Esophagus (tissue), 2 donors: ENCODE results near the gene PJVK. TPM values are rescaled to one million over a fixed set of nuclear protein-coding genes. Genes with fewer than 3 reads are reported as not detected.
"Not testable (repeated sequence)": the region's sequence is repeated elsewhere in the genome, so short reads cannot be mapped to it uniquely, and the experiment has no call there.

Source experiments
- H3K27ac ChIP-seq, 2 donors: one replicate each; pipeline ENCODE4 v1.5.1; 2013; ENCODE audit warnings: low read depth in 2 of 2, mild to moderate bottlenecking in 2 of 2, inconsistent platforms in 1 of 2, low read length in 1 of 2, moderate library complexity in 1 of 2
- H3K27me3 ChIP-seq, 2 donors: one replicate each; pipeline ENCODE4 v1.6.1; 2013; ENCODE audit warnings: low read length in 2 of 2, control low read depth in 1 of 2, mild to moderate bottlenecking in 1 of 2; ENCODE audit not compliant: insufficient read depth in 2 of 2, control insufficient read depth in 1 of 2
- H3K36me3 ChIP-seq, 2 donors: one replicate each; pipeline ENCODE4 v1.6.1; 2013; ENCODE audit warnings: low read length in 1 of 2; ENCODE audit not compliant: control insufficient read depth in 2 of 2, insufficient read depth in 2 of 2
- H3K4me1 ChIP-seq, 2 donors: one replicate each; pipeline ENCODE4 v1.6.1; 2013; ENCODE audit warnings: low read length in 1 of 2; ENCODE audit not compliant: control insufficient read depth in 2 of 2, insufficient read depth in 2 of 2
- H3K4me3 ChIP-seq, 2 donors: one replicate each; pipeline ENCODE4 v1.5.1; 2013; ENCODE audit warnings: low read length in 2 of 2, mild to moderate bottlenecking in 2 of 2, low read depth in 1 of 2, moderate library complexity in 1 of 2
- H3K9me3 ChIP-seq, 2 donors: one replicate each; pipeline ENCODE4 v1.6.1; 2013; ENCODE audit warnings: mild to moderate bottlenecking in 2 of 2, low read depth in 1 of 2, low read length in 1 of 2, moderate library complexity in 1 of 2; ENCODE audit not compliant: control insufficient read depth in 2 of 2, insufficient read depth in 1 of 2
- WGBS, 2 donors: extraction: QIAGEN DNeasy Blood & Tissue Kit; methylation state at CpG; one replicate each; pipeline ENCODE4 v1.1.7; 2013; 5-methylcytosine and 5-hydroxymethylcytosine counted together
- polyA plus RNA-seq, 2 donors: library from polyadenylated mRNA; stranded (reverse); fragments of 200-250 nt; gene quantifications; one replicate each; pipeline ENCODE4 v1.2.3, GENCODE V29; 2013
- donor health status: healthy with polysubstance abuse.
- donor health status: Bipolar disorder and iron deficiency.

Gene PJVK, protein sequence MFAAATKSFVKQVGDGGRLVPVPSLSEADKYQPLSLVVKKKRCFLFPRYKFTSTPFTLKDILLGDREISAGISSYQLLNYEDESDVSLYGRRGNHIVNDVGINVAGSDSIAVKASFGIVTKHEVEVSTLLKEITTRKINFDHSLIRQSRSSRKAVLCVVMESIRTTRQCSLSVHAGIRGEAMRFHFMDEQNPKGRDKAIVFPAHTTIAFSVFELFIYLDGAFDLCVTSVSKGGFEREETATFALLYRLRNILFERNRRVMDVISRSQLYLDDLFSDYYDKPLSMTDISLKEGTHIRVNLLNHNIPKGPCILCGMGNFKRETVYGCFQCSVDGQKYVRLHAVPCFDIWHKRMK
- polyA plus RNA-seq = 1 to 10 TPM; 1.3 to 5.2 TPM

DNA sequence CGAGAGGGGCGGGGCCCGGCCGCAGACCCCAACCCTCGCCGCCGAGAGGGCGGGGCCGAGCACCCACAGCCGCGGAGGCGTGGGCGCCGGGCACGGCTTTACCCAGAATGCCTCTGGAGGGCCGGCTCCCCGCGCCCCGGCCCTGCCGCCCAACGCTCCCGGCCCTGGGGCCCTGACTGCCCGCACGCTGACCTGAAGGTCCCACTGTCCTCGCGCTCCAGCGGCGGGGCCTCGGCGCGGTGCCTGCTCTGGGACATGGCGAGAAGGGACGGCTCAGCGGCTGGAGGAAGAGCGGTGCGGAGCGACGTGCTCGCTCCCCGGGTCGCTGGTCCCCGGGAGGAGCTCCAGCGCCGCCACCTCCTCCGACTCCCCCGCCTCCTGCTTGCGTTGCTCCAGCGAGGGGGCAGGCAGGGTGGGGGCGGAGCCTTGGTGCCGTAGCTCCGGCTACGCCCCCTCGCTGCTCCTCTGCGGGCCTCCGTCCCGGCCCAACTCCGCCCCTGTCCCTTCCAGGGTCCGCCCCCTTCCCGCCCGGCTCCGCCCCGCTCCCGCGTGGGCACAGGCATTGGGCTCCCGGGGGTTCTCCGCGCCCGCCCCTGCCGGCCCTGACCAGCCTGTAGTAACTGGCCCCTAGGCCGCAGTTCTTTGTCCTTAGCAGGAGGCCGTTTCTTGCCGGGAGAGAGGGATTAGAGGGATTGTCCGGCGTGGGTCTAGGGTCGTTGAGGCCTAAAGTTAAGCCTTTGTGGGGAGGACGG is at the start of gene PJVK, which contains the start of gene PRKRA:
TSS of gene PJVK (plus strand) at position 605 of the 752 bp plus-strand sequence. CDS start 2,032 bp downstream, outside the sequence.
TSS of gene PRKRA (minus strand) at position 402 of the 752 bp plus-strand sequence. CDS start at position 257, 145 bp downstream.
- 0 to 1% methylated on average over 58 to 76 of the region's 76 CpGs for WGBS, 2 donors
- Histone ChIP-seq H3K36me3 (peaks cover 0 to 2% of the 10 kb centered on the region in 2 donors), H3K27ac (peak within 1 kb of the TSS; percentile 99 to 100), H3K4me1 (peaks cover 0 to 2% of the 10 kb centered on the region in 2 donors), H3K9me3 (no peaks in the 10 kb centered on the region), H3K27me3 (no peaks in the 10 kb centered on the region), H3K4me3 (peak within 1 kb of the TSS; percentile 83 to 99)

DNA sequence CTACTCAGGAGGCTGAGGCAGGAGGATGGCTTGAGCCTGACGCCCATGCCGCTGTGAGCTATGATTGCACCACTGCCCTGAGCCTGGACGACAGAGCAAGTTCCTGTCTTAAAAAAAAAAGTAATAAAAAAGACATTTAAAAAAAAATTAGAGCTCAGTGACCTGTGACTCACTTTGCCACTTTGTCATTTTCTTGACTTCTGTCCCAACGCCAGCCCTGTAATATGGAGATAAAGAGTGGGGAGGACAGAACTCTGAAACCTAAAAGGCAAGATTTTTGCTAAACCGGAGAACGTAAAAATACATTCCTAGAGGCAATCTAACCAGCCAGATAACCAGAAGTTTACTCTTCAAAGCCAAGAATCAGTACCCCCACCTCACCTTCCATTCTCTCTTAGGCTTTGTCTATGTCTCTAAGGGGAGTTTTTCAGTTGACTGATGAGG is 49.2 kb upstream of the PJVK start:
- no peak overlapping the region for H3K27ac ChIP-seq
- 71 to 75% methylated on average over 6 of the region's 6 CpGs for WGBS, 2 donors

GRCh38 chr2:178403671-178404306 is 47.4 kb upstream of the PJVK start:
- no peak overlapping the region for H3K4me3 ChIP-seq
- no peaks in the 10 kb centered on the region for H3K4me1 ChIP-seq
- no peak overlapping the region for H3K27ac ChIP-seq
- H3K9me3 ChIP-seq = no peaks in the 10 kb centered on the region
- 58 to 65% methylated on average over 3 of the region's 3 CpGs for WGBS, 2 donors
- H3K36me3 ChIP-seq = no peaks in the 10 kb centered on the region
- H3K27me3 ChIP-seq = no peaks in the 10 kb centered on the region

More for the DNA sequence above, 49.2 kb upstream of the PJVK start:
- no peak overlapping the region for H3K4me3 ChIP-seq
- no peaks in the 10 kb centered on the region for H3K4me1 ChIP-seq
- no peaks in the 10 kb centered on the region for H3K27me3 ChIP-seq
- no peaks in the 10 kb centered on the region for H3K9me3 ChIP-seq
- H3K36me3 ChIP-seq = no peaks in the 10 kb centered on the region

- Histone ChIP-seq H3K4me3 (no peak overlapping the region), H3K9me3 (no peaks in the 10 kb centered on the region), H3K27me3 (no peaks in the 10 kb centered on the region), H3K27ac (no peak overlapping the region), H3K36me3 (no peaks in the 10 kb centered on the region), H3K4me1 (no peaks in the 10 kb centered on the region)
- 32 to 44% methylated on average over 4 of the region's 4 CpGs for WGBS, 2 donors
Observed at GRCh38 chr2:178404368-178404767, 46.8 kb upstream of the PJVK start.

DNA sequence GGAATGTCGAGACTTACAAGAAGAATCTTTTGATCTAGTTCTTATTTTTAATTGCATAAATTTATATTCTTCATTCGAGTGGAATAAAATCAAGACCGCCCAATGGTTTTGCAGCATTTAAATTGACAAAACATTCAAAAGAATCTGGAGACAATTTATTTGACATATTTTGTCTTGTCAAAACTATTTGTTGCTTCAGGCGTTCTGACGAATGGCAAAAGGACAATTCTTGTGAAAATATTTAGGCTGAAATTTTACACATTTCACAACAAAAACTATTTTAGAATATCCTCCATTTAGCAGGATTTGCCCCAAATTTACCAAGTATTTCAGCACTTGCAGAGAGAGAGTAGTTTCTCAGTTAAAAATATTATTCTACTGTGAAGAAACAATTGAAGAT is 41.9 kb upstream of the PJVK start:
- Histone ChIP-seq H3K4me1 (no peaks in the 10 kb centered on the region), H3K4me3 (no peak overlapping the region), H3K27ac (no peak overlapping the region), H3K9me3 (no peaks in the 10 kb centered on the region), H3K36me3 (no peaks in the 10 kb centered on the region), H3K27me3 (no peaks in the 10 kb centered on the region)
- WGBS, 2 donors = 78 to 84% methylated on average over 5 of the region's 5 CpGs

- H3K4me1 ChIP-seq = no peaks in the 10 kb centered on the region
- no peaks in the 10 kb centered on the region for H3K9me3 ChIP-seq
- H3K4me3 ChIP-seq = no peak overlapping the region
- 79 to 81% methylated on average over 3 of the region's 3 CpGs for WGBS, 2 donors
- H3K27ac ChIP-seq = no peak overlapping the region
- H3K27me3 ChIP-seq = no peaks in the 10 kb centered on the region
- no peaks in the 10 kb centered on the region for H3K36me3 ChIP-seq
Observed at GRCh38 chr2:178412047-178412446, 39.1 kb upstream of the PJVK start.

DNA sequence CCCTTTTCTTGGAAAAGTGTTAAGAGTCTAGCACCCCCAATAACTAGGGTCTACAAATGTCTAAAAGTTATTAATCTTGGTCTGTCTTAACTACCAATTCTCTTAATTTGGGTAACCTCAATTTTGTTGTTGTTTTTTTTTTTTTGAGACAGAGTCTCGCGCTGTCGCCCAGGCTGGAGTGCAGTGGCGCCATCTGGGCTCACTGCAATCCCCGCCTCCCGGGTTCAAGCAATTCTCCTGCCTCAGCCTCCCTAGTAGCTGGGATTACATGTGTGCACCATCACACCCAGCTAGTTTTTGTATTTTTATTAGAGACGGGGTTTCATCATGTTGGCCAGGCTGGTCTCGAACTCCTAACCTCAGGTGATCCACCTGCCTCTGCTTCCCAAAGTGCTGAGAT is 38.7 kb upstream of the PJVK start:
- not testable (repeated sequence) for H3K4me3 ChIP-seq, H3K4me1 ChIP-seq, H3K9me3 ChIP-seq, H3K27me3 ChIP-seq, H3K36me3 ChIP-seq, H3K27ac ChIP-seq
- 96 to 99% methylated on average over 8 of the region's 8 CpGs for WGBS, 2 donors

GRCh38 chr2:178413472-178414265 is 37.5 kb upstream of the PJVK start:
- H3K9me3 ChIP-seq = no peaks in the 10 kb centered on the region
- 0% methylated on average over 45 of the region's 45 CpGs for WGBS, 2 donors
- H3K4me3 ChIP-seq = peak overlapping the region; percentile 64 to 66
- H3K4me1 ChIP-seq = no peaks in the 10 kb centered on the region
- H3K27me3 ChIP-seq = no peaks in the 10 kb centered on the region
- no peaks in the 10 kb centered on the region for H3K36me3 ChIP-seq
- peak overlapping the region; percentile 89 to 98 for H3K27ac ChIP-seq
